Measurements from ENCODE around the gene DHRS11.
"Not testable (repeated sequence)": the region's sequence is repeated elsewhere in the genome, so short reads cannot be mapped to it uniquely, and the experiment has no call there.

DHRS11 gene

DNA sequence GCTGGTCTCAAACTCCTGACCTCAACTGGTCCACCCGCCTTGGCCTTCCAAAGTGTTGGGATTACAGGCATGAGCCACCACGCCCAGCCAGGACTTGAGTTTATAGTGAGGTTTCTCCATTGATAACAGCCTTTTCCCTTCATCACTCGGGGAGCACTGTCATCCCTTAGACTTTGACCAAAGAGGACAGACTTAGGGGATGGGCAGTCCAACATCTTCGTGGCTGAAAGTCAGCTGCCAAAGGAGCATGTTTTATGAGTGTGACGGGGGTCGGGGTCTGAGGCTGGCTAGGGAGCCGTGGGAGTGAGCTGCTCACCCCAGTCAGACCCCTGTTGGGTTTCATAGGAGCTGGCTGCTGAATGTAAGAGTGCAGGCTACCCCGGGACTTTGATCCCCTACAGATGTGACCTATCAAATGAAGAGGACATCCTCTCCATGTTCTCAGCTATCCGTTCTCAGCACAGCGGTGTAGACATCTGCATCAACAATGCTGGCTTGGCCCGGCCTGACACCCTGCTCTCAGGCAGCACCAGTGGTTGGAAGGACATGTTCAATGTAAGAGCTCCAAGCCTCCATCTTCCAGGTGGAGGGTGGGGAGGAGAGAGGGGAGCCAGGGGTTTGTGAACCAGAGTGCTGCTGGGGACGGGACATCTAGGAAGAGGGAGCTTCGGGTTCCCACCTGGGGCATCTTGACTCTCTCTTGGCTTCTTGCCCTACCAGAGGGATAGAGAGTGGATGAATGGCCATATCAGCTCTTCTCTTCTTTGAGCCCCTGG is 3.1 kb downstream of the DHRS11 start:
- no peak for DNase-seq

DNA sequence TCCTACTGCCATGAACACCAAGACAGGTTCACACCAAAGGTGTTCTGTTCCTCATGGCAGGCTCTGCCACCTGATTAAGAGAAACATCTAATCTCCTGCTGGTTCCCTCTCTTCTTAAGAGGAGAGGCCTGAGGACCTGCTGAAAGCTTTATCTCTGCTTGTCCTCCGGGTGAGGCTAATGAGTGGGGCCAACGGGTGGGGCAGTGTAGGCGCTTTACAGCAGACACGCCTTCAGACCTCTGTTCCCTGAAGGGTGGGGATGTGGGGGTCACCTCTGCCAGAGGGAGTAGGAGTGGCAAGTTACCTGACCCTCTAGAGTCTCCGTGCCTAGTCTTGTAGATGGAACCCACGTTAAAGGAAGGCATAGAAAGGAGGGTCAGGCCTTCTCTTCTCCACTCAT is 5.5 kb downstream of the DHRS11 start:
- no peak for DNase-seq

DNA sequence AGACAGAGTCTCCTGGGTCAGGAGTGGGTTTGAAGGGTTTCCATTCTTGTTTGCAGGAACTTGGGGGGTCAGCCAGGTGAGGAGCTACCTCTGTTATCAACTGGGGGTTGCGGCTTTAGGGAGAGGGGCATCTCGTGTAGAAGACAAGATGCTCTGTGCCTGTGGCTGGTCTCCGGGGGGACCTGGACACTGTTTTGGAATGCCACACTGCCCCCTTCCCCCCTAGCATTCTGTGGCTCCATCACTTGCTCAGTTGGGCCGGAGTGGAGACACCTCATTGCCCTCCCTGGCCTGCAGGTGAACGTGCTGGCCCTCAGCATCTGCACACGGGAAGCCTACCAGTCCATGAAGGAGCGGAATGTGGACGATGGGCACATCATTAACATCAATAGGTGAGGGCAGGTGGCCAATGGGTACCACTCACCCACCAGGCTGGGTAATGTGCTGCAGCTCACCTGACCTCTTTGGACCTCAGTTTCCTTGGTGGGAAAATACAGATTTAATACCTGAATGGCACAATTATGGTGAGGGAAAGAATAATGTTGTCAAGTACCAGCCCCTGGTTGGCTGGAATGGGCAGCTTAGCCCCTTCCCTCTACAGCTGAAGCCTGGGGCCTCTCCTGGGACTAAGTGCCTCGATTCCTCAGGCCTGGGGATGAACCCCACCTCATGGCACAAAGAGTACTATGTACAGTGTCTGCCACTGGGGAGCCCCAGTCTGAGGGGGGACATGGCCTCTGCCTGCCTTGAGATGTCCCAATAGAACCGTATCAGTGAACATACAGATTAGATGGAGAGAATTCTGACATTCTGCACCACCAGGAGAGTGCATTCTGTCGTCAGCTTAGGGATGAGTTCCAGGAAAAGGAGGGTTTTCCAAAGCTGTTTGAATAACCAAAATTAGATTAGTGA is 6.4 kb downstream of the DHRS11 start:
- no peak for DNase-seq

DNA sequence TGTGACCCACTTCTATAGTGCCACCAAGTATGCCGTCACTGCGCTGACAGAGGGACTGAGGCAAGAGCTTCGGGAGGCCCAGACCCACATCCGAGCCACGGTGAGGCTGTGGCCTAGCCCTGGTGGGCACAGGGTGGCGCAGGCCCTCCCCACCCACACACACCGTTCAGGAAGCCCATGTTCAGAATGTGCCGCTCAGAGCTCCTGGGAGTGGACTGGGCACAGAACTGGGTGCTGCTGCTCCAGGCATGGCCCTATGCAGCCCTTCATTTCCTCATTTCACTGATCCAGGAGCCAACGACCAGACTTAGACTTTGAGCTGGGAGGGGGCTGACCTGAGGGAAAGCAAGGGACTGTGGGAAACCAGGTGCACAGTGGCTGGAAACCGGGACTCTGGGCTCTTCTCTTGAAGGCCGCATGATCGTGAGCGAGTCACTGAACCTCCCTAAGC is 7.3 kb downstream of the DHRS11 start:
- no peak for DNase-seq

DNA sequence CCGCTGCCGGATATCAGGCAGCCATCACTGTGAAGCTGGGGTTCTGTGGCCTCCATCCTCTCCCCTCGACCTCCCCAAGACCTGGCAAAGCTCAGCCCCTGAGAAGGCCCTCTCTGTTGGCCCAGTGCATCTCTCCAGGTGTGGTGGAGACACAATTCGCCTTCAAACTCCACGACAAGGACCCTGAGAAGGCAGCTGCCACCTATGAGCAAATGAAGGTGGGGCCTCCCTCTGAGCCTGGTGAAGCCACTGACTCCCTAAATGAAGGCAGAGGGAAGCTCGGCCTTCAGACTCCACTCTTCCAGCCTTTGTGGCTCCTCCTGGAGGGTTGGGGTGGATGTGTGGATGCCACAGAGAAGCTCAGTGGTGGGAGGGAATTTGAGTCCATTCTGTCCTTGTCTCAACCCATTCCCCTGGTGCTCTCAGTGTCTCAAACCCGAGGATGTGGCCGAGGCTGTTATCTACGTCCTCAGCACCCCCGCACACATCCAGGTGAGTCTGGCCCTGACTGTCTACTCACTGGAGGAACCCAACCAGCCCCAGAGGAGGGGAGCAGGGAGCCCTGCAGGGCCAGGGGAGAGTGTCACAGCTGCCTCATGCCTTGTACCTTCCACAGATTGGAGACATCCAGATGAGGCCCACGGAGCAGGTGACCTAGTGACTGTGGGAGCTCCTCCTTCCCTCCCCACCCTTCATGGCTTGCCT is 8.0 kb downstream of the DHRS11 start:
- no peak for DNase-seq

DNA sequence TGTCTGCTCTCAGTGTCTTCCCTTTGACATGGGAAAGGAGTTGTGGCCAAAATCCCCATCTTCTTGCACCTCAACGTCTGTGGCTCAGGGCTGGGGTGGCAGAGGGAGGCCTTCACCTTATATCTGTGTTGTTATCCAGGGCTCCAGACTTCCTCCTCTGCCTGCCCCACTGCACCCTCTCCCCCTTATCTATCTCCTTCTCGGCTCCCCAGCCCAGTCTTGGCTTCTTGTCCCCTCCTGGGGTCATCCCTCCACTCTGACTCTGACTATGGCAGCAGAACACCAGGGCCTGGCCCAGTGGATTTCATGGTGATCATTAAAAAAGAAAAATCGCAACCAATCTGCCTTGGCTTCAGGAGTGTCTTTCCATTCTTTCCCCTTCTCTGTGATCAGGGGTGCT is 8.8 kb downstream of the DHRS11 start:
- no peak for DNase-seq

DNA sequence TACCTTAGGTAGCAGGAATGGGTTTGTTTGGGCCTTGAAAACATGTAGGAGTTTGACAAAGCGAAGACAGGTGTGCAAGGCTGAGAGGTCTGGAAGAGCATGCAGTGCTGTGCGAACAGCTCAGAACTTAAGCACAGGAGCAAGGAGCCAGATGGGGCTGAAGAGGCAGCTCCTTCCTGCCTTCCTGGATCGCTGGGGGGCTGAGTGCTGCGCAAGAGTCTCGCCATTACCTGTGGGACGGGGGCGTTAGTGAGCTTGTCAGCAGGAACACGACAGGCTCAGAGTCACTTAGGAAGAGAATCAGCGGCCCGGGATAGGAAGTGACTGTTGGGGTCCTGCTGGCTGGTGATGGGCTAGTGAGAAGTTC is 9.2 kb downstream of the DHRS11 start:
- no peak for DNase-seq

DNA sequence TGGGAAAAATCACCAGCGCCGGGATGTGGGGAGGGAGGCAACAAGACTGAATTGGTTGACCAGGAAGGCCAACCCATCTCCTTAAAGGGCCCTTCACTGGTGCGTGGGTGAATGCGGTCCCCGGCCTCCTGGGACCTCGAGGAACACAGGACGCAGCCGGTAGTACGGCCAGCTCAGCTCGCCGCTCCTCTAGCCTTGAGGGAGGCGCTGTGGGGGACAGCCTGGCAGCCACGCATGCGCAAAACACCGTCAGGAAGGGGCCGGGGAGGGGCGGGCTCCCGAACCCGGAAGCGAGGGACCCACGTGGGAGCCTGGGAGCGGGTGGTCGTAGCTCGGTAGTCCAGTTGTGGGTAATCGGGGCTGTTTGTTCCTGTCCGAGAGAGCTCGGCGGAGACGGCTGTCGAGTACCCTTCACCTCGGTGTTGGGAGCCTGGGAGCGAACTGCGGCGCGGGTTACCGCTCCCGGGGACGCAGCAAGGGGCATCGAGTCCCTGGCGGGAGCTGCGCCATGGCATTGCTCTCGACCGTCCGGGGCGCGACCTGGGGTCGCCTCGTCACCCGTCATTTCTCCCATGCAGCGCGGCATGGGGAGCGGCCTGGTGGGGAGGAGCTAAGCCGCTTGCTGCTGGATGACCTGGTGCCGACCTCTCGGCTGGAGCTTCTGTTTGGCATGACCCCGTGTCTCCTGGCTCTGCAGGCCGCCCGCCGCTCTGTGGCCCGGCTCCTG is 9.8 kb downstream of the DHRS11 start, which contains the start of gene MRM1:
Gene MRM1, plus strand, starts transcription at position 281 of the 727 bp plus-strand sequence. Its CDS starts 228 bp downstream, at position 509.
- peak; percentile 81 for DNase-seq

DNA sequence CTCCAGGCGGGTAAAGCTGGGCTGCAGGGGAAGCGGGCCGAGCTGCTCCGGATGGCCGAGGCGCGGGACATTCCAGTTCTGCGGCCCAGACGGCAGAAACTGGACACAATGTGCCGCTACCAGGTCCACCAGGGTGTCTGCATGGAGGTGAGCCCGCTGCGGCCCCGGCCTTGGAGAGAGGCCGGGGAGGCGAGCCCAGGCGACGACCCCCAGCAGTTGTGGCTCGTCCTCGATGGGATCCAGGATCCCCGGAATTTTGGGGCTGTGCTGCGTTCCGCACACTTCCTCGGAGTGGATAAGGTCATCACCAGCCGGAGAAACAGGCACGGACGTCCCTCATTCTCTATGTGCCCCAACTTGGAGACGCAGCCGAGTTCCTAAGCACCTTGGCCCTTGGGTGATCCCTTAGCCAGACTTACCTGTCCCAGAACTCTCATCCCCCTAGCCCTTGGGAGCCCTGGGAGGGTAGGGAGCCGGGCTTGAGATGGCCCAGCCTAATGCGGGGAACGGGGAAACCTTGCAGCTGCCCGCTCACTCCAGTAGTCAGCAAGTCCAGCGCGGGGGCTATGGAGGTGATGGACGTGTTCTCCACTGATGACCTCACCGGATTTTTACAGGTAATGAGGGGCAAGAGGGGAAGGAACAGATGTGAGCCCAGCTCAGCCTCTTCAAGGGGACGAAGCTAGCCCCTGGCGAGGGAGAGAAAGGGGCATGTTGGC is 10.5 kb downstream of the DHRS11 start:
- no peak for DNase-seq

DNA sequence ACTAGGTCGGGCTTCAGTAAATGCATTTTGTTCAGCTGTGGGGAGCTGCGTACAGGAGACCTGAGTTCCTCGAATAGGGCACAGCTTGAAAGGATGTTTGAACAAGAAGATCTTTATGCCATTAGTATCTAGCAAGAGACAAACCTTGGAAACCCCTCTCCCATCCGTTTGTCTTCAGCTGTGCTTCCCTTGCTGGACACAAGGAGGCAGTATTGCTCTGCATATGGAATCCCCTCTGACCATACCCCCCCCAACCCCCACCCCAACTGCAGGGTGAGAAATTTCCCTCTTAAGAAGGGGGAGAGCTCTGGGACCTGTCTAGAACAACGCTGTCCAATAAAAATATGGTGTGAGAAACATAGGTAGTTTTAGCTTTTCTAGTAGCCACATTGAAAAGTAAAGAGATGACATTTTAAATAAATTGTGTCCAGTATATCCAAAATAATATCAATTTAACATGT is 11.3 kb downstream of the DHRS11 start:
- peak; percentile 56 for DNase-seq

DNA sequence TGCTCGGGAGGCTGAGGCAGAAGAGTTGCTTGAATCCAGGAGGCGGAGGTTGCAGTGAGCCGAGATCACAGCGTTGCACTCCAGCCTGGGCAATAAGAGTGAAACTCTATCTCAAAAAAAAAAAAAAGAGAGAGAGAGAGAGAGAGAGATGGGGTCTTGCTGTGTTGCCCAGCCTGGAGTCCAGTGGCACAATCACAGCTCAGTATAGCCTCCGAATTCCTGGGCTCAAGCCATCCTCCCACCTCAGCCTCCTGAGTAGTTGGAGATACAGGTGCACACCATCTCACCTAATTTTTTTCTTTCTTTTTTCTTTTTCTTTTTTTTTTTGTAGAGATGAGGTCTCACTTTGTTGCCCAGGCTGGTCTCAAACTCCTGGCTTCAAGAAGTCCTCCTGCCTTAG is 13.3 kb downstream of the DHRS11 start:
- DNase-seq, result not testable (repeated sequence)

DNA sequence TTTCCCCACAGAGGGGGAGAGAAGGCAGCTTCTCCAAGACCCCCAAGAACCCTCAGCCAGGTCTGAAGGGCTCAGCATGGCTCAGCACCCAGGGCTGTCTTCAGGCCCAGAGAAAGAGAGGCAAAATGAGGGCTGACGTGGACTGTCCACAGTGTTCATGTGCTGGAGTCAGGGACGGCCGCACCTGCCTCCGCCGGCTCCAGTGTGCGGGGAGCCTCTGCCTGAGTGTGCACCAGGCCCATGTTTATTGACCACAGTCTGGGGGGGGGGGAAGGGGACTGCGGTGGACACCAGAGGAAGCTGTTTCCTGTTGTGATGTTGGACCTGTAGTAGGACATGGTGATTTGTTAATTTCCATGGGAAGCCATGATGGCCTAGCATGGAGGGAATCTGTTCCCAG is 16.6 kb downstream of the DHRS11 start:
- no peak for DNase-seq

DNA sequence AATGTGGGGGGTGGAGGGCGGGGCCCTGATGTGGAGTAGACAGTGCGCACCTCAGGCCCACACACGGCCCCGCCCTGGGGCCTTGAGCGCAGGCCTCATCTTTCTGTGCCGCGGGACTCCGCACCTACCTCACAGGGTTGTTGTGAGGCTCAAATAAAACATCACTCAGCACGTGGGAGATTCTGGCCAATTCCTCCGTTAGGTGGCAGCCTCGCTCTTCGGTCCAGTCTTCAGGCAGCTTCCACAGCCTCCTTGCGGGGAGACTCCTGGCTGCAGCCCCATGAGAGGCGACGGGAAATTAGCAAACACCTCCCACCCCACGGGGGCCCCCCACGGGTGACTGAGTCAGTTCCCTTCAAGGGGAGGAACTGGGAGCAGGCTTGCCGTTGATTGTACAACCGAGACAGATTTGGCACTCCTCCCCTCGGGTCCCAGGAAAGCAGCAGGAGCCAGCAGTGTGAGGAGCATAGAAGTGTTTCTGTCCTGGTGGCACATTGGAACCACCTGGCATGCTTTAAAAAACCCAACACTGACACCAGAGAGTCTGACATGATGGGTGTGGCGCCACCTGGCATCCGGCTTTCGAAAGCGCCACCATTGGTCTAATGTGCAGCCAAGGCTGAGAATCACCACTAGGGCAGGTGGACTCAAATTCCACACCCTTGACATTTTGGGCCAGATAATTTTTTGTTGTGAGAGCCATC is 17.3 kb downstream of the DHRS11 start:
- no peak for DNase-seq

DNA sequence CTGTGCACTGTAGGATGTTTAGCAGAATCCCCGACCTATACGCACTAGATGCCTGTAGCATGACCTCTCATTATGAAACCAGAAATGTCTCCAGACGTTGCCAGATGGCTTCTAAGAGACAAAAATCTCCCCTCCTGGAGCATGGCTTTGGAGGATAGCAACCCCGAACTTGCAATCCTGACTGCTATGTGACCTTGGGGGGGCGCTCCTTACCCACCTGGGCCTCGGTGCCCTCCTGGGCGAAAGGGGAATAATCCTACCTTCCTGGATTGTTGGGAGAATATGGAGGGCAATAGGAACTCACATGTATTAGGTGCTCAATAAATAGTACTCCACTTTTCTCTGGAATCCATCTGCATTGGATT is 17.8 kb downstream of the DHRS11 start:
- no peak for DNase-seq

DNA sequence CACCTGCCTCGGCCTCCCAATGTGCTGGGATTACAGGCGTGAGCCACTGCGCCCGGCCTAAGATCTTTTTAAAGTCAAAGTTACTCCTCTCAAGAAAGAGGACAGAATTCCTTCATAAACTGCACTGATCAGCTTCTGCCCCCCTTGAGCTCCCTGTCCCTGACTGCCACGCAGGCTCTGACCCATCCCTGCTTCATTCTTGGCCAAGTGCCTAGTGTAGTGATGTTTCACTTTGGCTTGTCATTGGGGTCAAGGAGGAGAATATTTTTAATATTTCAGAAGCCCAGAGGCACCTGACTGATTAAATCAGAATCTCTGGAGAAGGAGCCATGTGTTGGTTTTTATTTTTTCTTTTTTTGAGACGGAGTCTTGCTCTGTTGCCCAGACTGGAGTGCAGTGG is 18.8 kb downstream of the DHRS11 start:
- no peak for DNase-seq

DNA sequence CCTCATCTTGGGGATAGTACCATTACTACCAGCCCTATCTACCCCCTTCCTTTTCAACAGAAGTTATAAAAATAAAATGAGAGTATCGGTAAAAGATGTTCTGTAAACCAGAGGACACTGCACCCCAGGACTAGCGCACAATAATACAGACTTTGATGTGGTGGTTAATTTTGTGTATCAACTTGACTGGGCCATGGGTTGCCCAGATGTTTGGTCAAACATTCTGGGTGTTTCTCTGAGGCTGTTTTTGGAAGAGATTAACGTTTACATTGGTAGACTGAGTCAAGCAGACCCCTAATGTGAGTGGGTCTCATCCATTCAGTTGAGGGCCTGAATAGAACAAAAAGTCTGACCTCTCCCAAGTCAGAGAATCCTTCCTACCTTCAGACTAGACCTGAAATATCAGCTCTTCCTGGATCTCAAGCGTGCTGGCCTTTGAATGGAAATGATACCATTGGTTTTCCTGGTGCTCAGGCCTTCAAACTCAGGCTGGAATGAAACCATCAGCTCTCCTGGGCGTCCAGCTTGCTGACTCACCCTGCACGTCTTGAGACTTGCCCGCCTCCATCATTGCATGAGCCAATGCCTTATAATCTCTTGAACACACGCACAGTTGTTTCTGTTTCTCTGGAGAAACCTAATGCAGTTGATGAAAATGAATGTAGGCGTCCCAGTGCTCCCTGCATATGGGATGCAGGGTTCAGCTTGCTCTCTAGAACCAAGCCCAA is 19.8 kb downstream of the DHRS11 start:
- no peak for DNase-seq

DNA sequence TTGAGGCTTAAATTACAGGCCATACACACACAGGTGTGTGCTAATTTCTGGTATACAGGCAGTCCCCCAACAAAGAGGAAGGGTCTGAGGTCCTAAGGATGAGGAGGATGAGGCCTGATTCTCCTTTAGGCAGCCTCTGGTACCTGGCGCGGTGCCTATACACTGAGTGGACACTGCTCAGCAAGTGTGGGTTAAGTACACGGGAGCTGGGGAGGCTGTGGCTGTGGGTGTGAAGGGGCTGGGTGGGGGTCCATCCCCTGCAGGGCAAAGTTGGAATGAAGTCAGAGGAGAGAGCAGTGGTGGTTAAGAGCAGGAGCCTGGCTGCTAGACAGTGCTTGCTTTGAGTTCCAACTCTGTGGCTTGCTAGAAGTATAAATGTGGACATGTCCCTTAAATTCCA is 20.6 kb downstream of the DHRS11 start:
- DNase-seq, result no peak

DNA sequence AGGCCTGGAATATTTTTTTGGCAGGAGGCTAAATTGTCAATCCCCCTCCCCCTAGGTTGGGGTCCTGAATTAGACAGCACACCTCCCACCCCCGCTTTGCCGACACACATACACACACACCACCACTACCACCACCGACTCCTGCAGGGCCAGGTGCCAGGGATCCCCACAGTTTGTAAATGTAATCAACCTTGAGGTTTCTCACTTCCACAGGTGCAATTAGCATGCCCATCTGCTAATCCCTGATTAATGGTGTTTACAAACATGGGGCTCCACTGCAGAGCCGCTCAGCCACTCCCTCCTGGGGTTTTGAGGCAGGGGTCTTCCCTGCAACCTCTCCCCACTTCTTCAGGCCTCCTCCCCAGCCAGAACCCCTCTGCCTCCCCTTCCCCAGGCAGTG is 21.5 kb downstream of the DHRS11 start:
- no peak for DNase-seq

DNA sequence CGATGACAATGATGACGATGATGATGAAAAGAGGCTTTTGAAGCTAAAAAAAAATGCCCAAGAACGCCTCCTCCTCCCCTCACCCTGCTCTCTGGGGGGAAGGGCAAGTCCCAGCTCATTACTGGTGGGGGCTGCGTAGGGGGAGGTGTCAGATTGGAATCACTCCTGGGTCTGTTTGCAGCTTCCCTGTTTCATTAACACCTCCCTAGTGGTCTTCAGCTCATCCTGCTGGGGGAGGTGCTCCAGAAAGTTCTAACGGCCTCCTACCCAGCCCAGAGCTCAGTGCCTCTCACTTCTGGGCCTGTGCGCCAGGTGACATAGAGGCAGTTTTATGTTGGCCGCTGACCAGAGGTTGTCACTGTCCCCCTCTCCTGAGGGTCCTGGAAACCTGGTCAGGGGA is 22.4 kb downstream of the DHRS11 start:
- DNase-seq, result no peak

DNA sequence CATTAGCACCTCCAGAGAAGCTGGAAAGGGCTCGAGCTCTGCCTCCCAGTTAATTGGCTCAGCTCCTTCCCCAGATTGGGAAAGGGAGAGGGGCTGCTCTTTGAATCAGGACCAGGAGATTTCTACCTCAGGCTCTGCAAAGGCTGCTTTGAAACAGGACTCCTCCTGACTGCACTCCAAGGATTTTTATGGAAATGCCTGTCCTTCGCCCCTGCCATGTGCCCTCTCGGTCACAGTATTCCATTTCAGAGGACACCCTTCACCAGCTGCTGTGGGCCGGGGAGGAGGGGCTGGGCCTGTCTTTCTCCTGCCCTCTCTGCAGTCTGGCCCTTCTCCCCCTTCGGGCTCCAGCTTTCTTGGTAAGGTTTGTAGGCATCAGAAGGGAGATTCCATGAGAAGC is 23.3 kb downstream of the DHRS11 start:
- DNase-seq, result no peak

Measured in central memory CD4-positive, alpha-beta T cell (primary cell).